ENCODE results near the gene PPP1R9A. TPM values are rescaled to one million over a fixed set of nuclear protein-coding genes. Genes with fewer than 3 reads are reported as not detected.

PPP1R9A gene
- total RNA-seq, 1 donor = 0.45 TPM

DNA sequence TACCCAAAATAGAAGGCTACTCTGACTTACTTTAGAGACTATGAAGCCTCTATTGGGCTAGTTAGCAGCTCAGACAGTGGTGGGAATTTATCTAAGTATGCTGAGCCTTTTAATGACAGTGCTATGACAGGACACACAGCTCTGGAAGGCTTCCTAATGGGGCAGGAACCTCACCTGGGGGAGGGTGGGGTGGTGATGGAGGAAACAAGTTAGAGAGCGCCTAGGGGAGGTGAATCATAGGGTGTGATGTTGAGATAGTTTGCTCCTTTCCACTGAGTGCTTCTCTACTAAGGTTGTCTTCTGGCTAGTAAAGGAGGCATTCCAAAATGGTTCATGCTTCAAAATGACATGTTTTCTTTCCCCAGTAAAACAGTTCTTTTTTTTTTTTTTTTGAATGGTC is 42.1 kb downstream of the PPP1R9A start:
- TF ChIP-seq, protein P1, sequence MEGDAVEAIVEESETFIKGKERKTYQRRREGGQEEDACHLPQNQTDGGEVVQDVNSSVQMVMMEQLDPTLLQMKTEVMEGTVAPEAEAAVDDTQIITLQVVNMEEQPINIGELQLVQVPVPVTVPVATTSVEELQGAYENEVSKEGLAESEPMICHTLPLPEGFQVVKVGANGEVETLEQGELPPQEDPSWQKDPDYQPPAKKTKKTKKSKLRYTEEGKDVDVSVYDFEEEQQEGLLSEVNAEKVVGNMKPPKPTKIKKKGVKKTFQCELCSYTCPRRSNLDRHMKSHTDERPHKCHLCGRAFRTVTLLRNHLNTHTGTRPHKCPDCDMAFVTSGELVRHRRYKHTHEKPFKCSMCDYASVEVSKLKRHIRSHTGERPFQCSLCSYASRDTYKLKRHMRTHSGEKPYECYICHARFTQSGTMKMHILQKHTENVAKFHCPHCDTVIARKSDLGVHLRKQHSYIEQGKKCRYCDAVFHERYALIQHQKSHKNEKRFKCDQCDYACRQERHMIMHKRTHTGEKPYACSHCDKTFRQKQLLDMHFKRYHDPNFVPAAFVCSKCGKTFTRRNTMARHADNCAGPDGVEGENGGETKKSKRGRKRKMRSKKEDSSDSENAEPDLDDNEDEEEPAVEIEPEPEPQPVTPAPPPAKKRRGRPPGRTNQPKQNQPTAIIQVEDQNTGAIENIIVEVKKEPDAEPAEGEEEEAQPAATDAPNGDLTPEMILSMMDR (IDR thresholded peaks at IDR 0.05; ENCODE audit: insufficient read depth, low read length) = no peak
- H3K4me3 ChIP-seq (ENCODE audit: low read depth, low read length) = no peak overlapping the region
- no peak for DNase-seq (ENCODE audit: low read depth)

DNA sequence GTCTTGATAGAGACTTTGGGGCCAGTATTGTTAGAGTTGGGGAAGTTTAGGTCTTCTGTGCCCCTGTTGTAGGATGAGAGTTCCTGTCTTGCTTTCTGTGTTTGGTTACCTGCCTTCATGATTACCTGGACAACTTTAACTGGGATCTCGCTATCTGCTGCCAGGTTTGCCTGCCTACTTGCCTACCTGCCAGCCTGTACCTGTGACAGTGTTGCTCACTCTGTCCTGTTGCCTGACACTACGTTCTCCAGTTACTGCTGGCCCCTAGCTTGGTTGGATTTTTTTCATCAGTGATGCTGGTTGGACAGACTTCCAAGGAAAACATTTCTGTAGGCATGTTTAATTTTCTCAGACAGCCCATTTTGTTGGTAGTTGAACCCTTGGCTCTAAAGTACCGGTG is 48.4 kb downstream of the PPP1R9A start:
- no peak overlapping the region for H3K4me3 ChIP-seq (ENCODE audit: low read depth, low read length)
- TF ChIP-seq, protein P1 (IDR thresholded peaks at IDR 0.05; ENCODE audit: insufficient read depth, low read length) = no peak
- no peak for DNase-seq (ENCODE audit: low read depth)

DNA sequence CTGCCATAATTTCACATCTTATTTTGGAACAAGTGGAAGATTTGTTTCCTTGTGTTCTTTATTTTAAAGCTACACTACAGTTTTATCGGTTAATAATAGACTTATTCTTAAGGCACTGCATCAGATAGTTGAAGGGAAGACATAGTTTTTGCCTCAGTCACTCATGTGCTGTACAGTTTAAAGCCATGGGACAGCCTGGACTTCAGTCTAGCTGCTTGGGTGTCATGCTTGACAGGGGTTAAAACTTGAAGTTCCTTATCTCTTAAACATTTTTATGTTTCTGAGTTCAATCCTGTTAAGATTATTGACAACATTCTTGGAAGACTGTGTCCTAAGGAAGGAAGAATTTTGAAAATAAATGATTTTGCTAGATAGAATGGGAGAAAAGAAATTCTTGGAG is 49.7 kb downstream of the PPP1R9A start:
- TF ChIP-seq, protein P1 (IDR thresholded peaks at IDR 0.05; ENCODE audit: insufficient read depth, low read length) = no peak
- H3K4me3 ChIP-seq (ENCODE audit: low read depth, low read length) = no peak overlapping the region
- no peak for DNase-seq (ENCODE audit: low read depth)

DNA sequence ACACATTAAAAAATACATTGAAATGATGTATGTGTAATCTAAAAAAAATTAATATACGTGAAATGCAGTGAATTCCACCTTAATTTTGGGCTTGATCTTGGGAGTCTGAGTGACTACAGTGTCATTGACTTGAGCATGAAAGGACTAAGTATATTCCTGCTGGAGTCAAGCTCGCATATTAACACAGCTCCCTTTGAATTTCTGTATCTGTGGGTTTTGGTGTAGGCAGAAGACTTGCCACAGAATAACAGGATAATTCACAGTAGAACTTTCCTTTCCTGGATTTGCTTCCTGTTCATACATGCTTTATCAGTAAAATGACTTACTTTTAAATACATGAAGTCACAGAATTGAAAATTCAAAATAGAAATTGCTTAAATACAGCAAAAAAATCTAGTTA is 55.3 kb downstream of the PPP1R9A start:
- DNase-seq (ENCODE audit: low read depth) = no peak
- TF ChIP-seq, protein P1 (IDR thresholded peaks at IDR 0.05; ENCODE audit: insufficient read depth, low read length) = no peak

DNA sequence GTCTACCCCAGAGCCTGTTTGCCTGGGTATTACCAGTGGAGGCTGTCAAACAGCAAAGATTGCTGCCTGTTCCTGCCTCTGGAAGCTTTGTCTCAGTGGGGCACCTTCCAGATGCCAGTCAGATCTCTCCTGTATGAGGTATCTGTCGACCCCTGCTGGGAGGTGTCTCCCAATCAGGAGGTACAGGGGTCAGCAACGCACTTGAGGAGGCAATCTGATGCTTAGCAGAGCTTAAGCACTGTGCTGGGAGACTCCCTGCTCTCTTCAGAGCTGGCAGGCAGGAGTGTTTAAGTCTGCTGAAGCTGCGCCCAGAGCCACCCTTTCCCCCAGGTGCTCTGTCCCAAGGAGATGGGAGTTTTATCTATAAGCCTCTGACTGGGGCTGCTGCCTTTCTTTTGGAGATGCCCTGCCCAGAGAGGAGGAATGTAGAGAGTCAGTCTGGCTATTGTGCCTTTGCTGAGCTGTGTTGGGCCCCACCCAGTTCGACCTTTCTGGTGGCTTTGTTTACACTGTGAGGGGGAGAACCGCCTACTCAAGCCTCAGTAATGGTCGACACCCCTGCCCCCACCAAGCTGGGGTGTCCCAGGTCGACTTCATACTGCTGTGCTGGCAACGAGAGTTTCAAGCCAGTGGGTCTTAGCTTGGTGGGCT is 62.2 kb downstream of the PPP1R9A start:
- DNase-seq (ENCODE audit: low read depth) = no peak
- H3K4me3 ChIP-seq (ENCODE audit: low read depth, low read length) = no peak overlapping the region
- TF ChIP-seq, protein P1 (IDR thresholded peaks at IDR 0.05; ENCODE audit: insufficient read depth, low read length) = no peak

More for the DNA sequence above, 55.3 kb downstream of the PPP1R9A start:
- no peak overlapping the region for H3K4me3 ChIP-seq (ENCODE audit: low read depth, low read length)

DNA sequence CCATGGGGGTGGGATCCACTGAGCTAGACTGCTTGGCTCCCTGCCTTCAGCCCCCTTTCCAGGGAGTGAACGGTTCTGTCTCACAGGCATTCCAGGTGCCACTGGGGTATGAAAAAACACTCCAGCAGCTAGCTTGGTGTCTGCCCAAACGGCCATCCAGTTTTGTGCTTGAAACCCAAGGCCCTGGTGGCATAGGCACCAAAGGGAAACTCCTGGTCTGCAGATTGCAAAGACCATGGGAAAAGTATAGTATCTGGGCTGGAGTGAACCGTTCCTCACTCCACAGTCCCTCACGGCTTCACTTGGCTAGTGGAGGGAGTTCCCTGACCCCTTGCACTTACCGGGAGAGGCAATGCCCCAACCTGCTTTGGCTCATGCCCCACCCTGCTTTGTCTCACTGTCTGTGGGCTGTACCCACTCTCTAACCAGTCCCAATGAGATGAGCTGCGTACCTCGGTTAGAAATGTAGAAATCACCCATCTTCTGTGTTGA is 62.7 kb downstream of the PPP1R9A start:
- no peak for DNase-seq (ENCODE audit: low read depth)

More for the DNA sequence above, 62.7 kb downstream of the PPP1R9A start:
- H3K4me3 ChIP-seq (ENCODE audit: low read depth, low read length) = no peak overlapping the region
- TF ChIP-seq, protein P1 (IDR thresholded peaks at IDR 0.05; ENCODE audit: insufficient read depth, low read length) = no peak

All from fibroblast of the aortic adventitia (primary cell).